ENCODE results near the gene TMEM208. TPM values are rescaled to one million over a fixed set of nuclear protein-coding genes. Genes with fewer than 3 reads are reported as not detected.

TMEM208 gene
- total RNA-seq, 1 experiment from 2014 or later, result 48.4 TPM

GRCh38 chr16:67257486-67258160, 30.7 kb downstream of the TMEM208 start:
- no peaks in the 10 kb centered on the region; the same call in 1 of the 2 replicates for H3K27me3 Mint-ChIP-seq (ENCODE audit: low read depth)
- DNase-seq (ENCODE audit: low spot score) (no peak), ATAC-seq (no peak)
- no peak for TF ChIP-seq IRF1 (CRISPR knock-in tag; IDR thresholded peaks at IDR 0.05)
- TF ChIP-seq ZNF281 (CRISPR knock-in tag; IDR thresholded peaks at IDR 0.05), result no peak
- no peak for TF ChIP-seq E2F1 (CRISPR knock-in tag; IDR thresholded peaks at IDR 0.05)
- TF ChIP-seq JAZF1 (CRISPR knock-in tag; IDR thresholded peaks at IDR 0.05), result no peak
- no peak for TF ChIP-seq NR2C2 (CRISPR knock-in tag; IDR thresholded peaks at IDR 0.05)
- no peak for TF ChIP-seq CREM (CRISPR knock-in tag; IDR thresholded peaks at IDR 0.05)
- no peak for TF ChIP-seq JUN (CRISPR knock-in tag; IDR thresholded peaks at IDR 0.05)
- no peak for TF ChIP-seq ZMAT4 (CRISPR knock-in tag; IDR thresholded peaks at IDR 0.05)
- TF ChIP-seq E2F4 (CRISPR knock-in tag; IDR thresholded peaks at IDR 0.05; ENCODE audit: borderline replicate concordance, low read depth), result no peak
- TF ChIP-seq TP53 (CRISPR knock-in tag; IDR thresholded peaks at IDR 0.05), result no peak
- no peak for TF ChIP-seq ELF4 (CRISPR knock-in tag; IDR thresholded peaks at IDR 0.05; ENCODE audit: low read depth)
- no peak for TF ChIP-seq E2F5 (CRISPR knock-in tag; IDR thresholded peaks at IDR 0.05)
- no peak for TF ChIP-seq IRF2 (CRISPR knock-in tag; IDR thresholded peaks at IDR 0.05; ENCODE audit: borderline replicate concordance, low read depth)
- no peak for TF ChIP-seq ZNF425 (CRISPR knock-in tag; conservative IDR thresholded peaks at IDR 0.05)
- TF ChIP-seq MLX (CRISPR knock-in tag; IDR thresholded peaks at IDR 0.05), result no peak
- no peak for TF ChIP-seq ETV6 (CRISPR knock-in tag; IDR thresholded peaks at IDR 0.05)
- TF ChIP-seq KAT7 (CRISPR knock-in tag; IDR thresholded peaks at IDR 0.05; ENCODE audit: borderline replicate concordance), result no peak
- TF ChIP-seq EMX1 (CRISPR knock-in tag; IDR thresholded peaks at IDR 0.05), result no peak
- no peak for TF ChIP-seq USF2 (CRISPR knock-in tag; IDR thresholded peaks at IDR 0.05)
- H3K36me3 Mint-ChIP-seq, result no peaks in the 10 kb centered on the region
- H3K9me3 Mint-ChIP-seq, result no peaks in the 10 kb centered on the region
- ChIA-PET POLR2A (interaction anchor here (0.6 kb wide), 1 partner anchor 433 kb away, joined by 3 read pairs; no protein-coding TSS in a partner anchor), CTCF (interaction anchor here (1.0 to 3.7 kb wide), 3 partner anchors 10 to 27 kb away, joined by 3 to 92 read pairs (median 4); partner anchors contain the start of gene FHOD1)
- no peak overlapping the region; the same call in 1 of the 2 replicates for H3K27ac Mint-ChIP-seq
- H3K4me1 Mint-ChIP-seq, result peaks cover 4% of the 10 kb centered on the region; the same call in 1 of the 2 replicates
- H3K4me3 Mint-ChIP-seq, result no peak overlapping the region

All from WTC11 (cell line).